K562 (cell line): Measurements from ENCODE around the gene NEDD4. TPM values are rescaled to one million over a fixed set of nuclear protein-coding genes. Genes with fewer than 3 reads are reported as not detected.

Experiments used
- ATAC-seq: fragments of 200-7000 bp; cut with Tn5 transposase; 3 replicates; pipeline ENCODE4 v1.9.1; 2020; ENCODE audit warnings: moderate library complexity
- BruUV-seq: library from RNA; stranded (reverse); fragments of 400-500 nt; replicated peaks from 2 replicates; lab custom pipeline; 2021; lab: Mats Ljungman, UMichigan
- CTCF ChIA-PET: fragments of 300-600 bp; formaldehyde crosslinking; extraction: SDS; loops from one replicate; lab custom pipeline; 2021; ENCODE audit warnings: low intra/inter-chr PET ratio; lab: Yijun Ruan, JAX
- POLR2A ChIA-PET: fragments of 300-600, 350-650 bp; sonication (Branson Sonifier 250); formaldehyde crosslinking; extraction: SDS; loops from one replicate; lab custom pipeline; 2021; ENCODE audit warnings: antibody characterized with exemption, inconsistent platforms; lab: Yijun Ruan, JAX
- DNase-seq, 4 experiments: peaks; one replicate each; pipeline versions ENCODE4 v3.0.0 to v3.0.0-alpha.2; 2011 to 2018; ENCODE audit warnings: low spot score in 3 of 4, mixed read lengths in 3 of 4; ENCODE audit errors: extremely low read depth in 1 of 4
- FAIRE-seq: peaks from 2 replicates; lab custom pipeline; 2011; peaks lifted over from hg19 to GRCh38; lab: Jason Lieb, UNC
- H2AFZ ChIP-seq: 2 replicates; pipeline ENCODE4 v1.6.0; 2011; ENCODE audit warnings: low read depth, low read length, control low read depth, inconsistent platforms
- H3K27ac ChIP-seq: fragments of 200-600 bp; 3 replicates; pipeline ENCODE4 v1.8.0; 2011; ENCODE audit warnings: low read depth, mild to moderate bottlenecking, control low read depth, inconsistent platforms, low read length, moderate library complexity, mixed read lengths; ENCODE audit errors: extremely low read depth
- H3K27me3 ChIP-seq, 2 experiments: fragments of 300-600 bp in 1 of 2; 2 replicates in 1 of 2; 3 replicates in 1 of 2; pipeline versions ENCODE4 v1.6.0 to v1.8.0; 2011; ENCODE audit warnings: inconsistent platforms in 2 of 2, low read length in 2 of 2, mild to moderate bottlenecking in 1 of 2, mixed read lengths in 1 of 2, moderate library complexity in 1 of 2; ENCODE audit not compliant: control insufficient read depth in 2 of 2, insufficient read depth in 2 of 2
- H3K36me3 ChIP-seq: fragments of 300-600 bp; 3 replicates; pipeline ENCODE4 v1.8.0; 2011; ENCODE audit warnings: mild to moderate bottlenecking, low read length, inconsistent platforms; ENCODE audit not compliant: control insufficient read depth, insufficient read depth
- H3K4me1 ChIP-seq, 2 experiments: fragments of 200-600 bp in 1 of 2; replicated peaks in 1 of 2; 2 replicates in 1 of 2; 3 replicates in 1 of 2; pipeline versions ENCODE4 v1.5.1 to v1.8.0; 2011; ENCODE audit warnings: inconsistent platforms in 2 of 2, low read length in 2 of 2, mild to moderate bottlenecking in 1 of 2, mixed read lengths in 1 of 2, moderate library complexity in 1 of 2; ENCODE audit not compliant: control insufficient read depth in 2 of 2, insufficient read depth in 2 of 2
- H3K4me2 ChIP-seq: 2 replicates; pipeline ENCODE4 v1.6.1; 2011; ENCODE audit warnings: low read length, control low read depth, inconsistent platforms, mixed read lengths; ENCODE audit not compliant: insufficient read depth
- H3K4me3 ChIP-seq: fragments of 200-600 bp; sonication (generic), shearing (Covaris generic); 2 replicates; pipeline ENCODE4 v1.5.1; 2016; ENCODE audit warnings: control low read depth, inconsistent platforms
- H3K79me2 ChIP-seq: fragments of 200-600 bp; 3 replicates; pipeline ENCODE4 v1.8.0; 2011; ENCODE audit warnings: low read length, inconsistent platforms; ENCODE audit not compliant: control insufficient read depth, insufficient read depth
- H3K9ac ChIP-seq, 2 experiments: 2 replicates each; pipeline versions ENCODE4 v1.6.0 to v1.6.1; 2011; ENCODE audit warnings: low read depth in 2 of 2, low read length in 2 of 2, control low read depth in 1 of 2, inconsistent platforms in 1 of 2, mild to moderate bottlenecking in 1 of 2, mixed read lengths in 1 of 2; ENCODE audit not compliant: insufficient read depth in 1 of 2
- H3K9me1 ChIP-seq: one replicate; pipeline ENCODE4 v1.6.0; 2011; ENCODE audit warnings: inconsistent platforms, mild to moderate bottlenecking, low read length, moderate library complexity; ENCODE audit not compliant: control insufficient read depth, insufficient read depth
- H3K9me3 ChIP-seq: replicated peaks from 2 replicates; pipeline ENCODE4 v1.5.1; 2011; ENCODE audit warnings: low read depth, low read length, inconsistent platforms; ENCODE audit not compliant: control insufficient read depth, insufficient read depth
- H4K20me1 ChIP-seq: replicated peaks from 2 replicates; pipeline ENCODE4 v1.6.1; 2011; ENCODE audit warnings: low read length, inconsistent platforms, mixed read lengths; ENCODE audit not compliant: control insufficient read depth, insufficient read depth
- CBX1 ChIP-seq: sonication (generic); IDR thresholded peaks from 2 replicates; pipeline ENCODE4 v1.6.1; 2016; ENCODE audit warnings: antibody characterized with exemption, low read depth, mild to moderate bottlenecking
- ESRRA ChIP-seq: fragments of 450-650 bp; IDR thresholded peaks from 2 replicates; pipeline ENCODE4 v1.6.1; 2014; ENCODE audit warnings: low read depth, mild to moderate bottlenecking, moderate library complexity, borderline replicate concordance
- FIP1L1 ChIP-seq: fragments of 200-400 bp; formaldehyde crosslinking; IDR thresholded peaks from 2 replicates; pipeline ENCODE4 v1.6.1; 2018; ENCODE audit warnings: mild to moderate bottlenecking, low read depth, low read length; ENCODE audit not compliant: poor library complexity, severe bottlenecking
- FOXP1 ChIP-seq: sonication (generic); formaldehyde crosslinking; IDR thresholded peaks from 2 replicates; pipeline ENCODE4 v1.8.0; 2022; ENCODE audit warnings: mild to moderate bottlenecking, missing genetic modification reagents
- HBP1 ChIP-seq: fragments of 450-650 bp; formaldehyde crosslinking; IDR thresholded peaks from 2 replicates; pipeline ENCODE4 v1.4.0; 2022; ENCODE audit warnings: missing genetic modification characterization
- HINFP ChIP-seq: fragments of 450-650 bp; conservative IDR thresholded peaks from 2 replicates; pipeline ENCODE4 v1.6.1; 2016; ENCODE audit warnings: missing genetic modification characterization, low read depth, mild to moderate bottlenecking, control low read depth, missing compliant biosample characterization
- MAFG ChIP-seq: fragments of 450-650 bp; conservative IDR thresholded peaks from 2 replicates; pipeline ENCODE4 v1.6.1; 2016; ENCODE audit warnings: missing genetic modification characterization, missing compliant biosample characterization
- PHF8 ChIP-seq: fragments of 200-600 bp; sonication (generic); IDR thresholded peaks from 2 replicates; pipeline ENCODE4 v1.6.1; 2012; ENCODE audit warnings: mixed run types, mild to moderate bottlenecking, inconsistent platforms, low read length, moderate library complexity, borderline replicate concordance
- PRMT5 ChIP-seq: sonication (generic); formaldehyde crosslinking; IDR thresholded peaks from 2 replicates; pipeline ENCODE4 v1.5.0; 2020; ENCODE audit warnings: missing genetic modification reagents
- PRPF4 ChIP-seq: fragments of 200-400 bp; formaldehyde crosslinking; IDR thresholded peaks from one replicate; pipeline ENCODE4 v1.6.1; 2017; ENCODE audit warnings: low read length, low read depth, mild to moderate bottlenecking; ENCODE audit not compliant: insufficient read depth, poor library complexity, severe bottlenecking
- SP2 ChIP-seq: IDR thresholded peaks from 2 replicates; pipeline ENCODE4 v1.6.1; 2011; ENCODE audit warnings: mild to moderate bottlenecking, low read depth, low read length, moderate library complexity; ENCODE audit not compliant: poor library complexity, severe bottlenecking; ENCODE audit errors: extremely low read depth
- ZNF561 ChIP-seq: fragments of 450-650 bp; formaldehyde crosslinking; conservative IDR thresholded peaks from 2 replicates; pipeline ENCODE4 v1.4.0; 2020; ENCODE audit warnings: mild to moderate bottlenecking, moderate library complexity
- WGBS: fragments of 100-300 bp; shearing (Covaris generic); methylation state at CpG from one replicate; pipeline ENCODE4 v1.1.6; 2016; ENCODE audit warnings: low coverage, mixed read lengths; ENCODE audit not compliant: insufficient coverage; ENCODE audit errors: missing lambda C conversion rate; 5-methylcytosine and 5-hydroxymethylcytosine counted together
- in situ Hi-C: fragments of 300-500 bp; cut with MboI; formaldehyde crosslinking; loops from 4 replicates; pipeline ENCODE4 v1.15.0; 2018; ENCODE audit warnings: inconsistent platforms, mixed read lengths
- intact Hi-C: fragments of 100-400 bp; cut with micrococcal nuclease; formaldehyde crosslinking; loops from 2 replicates; pipeline ENCODE4 v1.14.2; 2022
- polyA plus RNA-seq, 8 experiments: library from polyadenylated mRNA; depleted of rRNA in 4 of 8; stranded (reverse) in 5 of 8; unstranded in 3 of 8; fragments of >200 nt; fragmentation: Nextera tagmentation in 2 of 8; fragmentation: Illumina TruSeq in 1 of 8; extraction: Ambion mirVana in 2 of 8; extraction: Trizol in 1 of 8; gene quantifications; 2 replicates each; pipeline versions ENCODE4 v1.2.1 to v1.2.3, GENCODE V29; 2011 to 2014; ENCODE audit warnings: inconsistent platforms in 1 of 8, missing spikeins in 1 of 8
- total RNA-seq, 7 experiments: library from RNA; depleted of rRNA in 6 of 7; stranded (reverse); fragments of >200 nt in 6 of 7; fragmentation: Illumina TruSeq in 2 of 7; extraction: Trizol in 2 of 7; gene quantifications; 2 replicates each; pipeline versions ENCODE4 v1.2.1 to v1.2.3, GENCODE V29; 2011 to 2021; ENCODE audit warnings: low replicate concordance in 1 of 7
- TF ChIP-seq, protein P1 (sequence below): fragments of 250-450 bp; sonication (Bioruptor Pico); IDR thresholded peaks from 2 replicates; pipeline ENCODE4 v1.5.0; 2020; ENCODE audit warnings: mild to moderate bottlenecking, borderline replicate concordance
- TF ChIP-seq, protein P2 (sequence below): fragments of 250-450 bp; sonication (Bioruptor Pico); IDR thresholded peaks from 2 replicates; pipeline ENCODE4 v1.8.0; 2022; ENCODE audit warnings: moderate library complexity, mild to moderate bottlenecking, inconsistent platforms

NEDD4 gene
- total and polyA plus RNA-seq, 9 of the 15 experiments (the other 6 are each of a cell fraction or from before 2014, with no cell fraction given): 7.2 to 23.7 (median 17.3) TPM

DNA sequence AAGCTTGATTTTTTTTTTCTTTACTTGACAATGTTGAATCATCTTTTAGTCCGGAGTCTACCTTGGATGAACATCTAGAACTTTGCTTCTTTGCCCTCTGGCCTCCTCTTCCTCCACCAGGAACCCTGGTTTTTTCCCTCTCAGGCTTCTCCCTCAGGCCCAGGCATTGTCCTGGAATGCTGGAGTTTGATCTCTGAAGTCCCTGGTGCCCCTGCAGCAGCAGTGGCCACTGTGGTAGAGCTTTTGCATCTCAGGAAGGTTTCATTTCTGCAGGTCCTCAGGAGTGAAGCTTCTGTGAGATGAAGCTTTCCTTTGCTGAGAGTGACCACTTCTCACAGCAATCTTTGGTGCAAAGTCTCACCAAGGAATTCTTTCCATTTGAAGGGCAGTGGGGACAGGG, 39.0 kb upstream of the NEDD4 start:
- BruUV-seq: no TSS peak
- no peaks in the 10 kb centered on the region for H3K36me3 ChIP-seq
- no peak overlapping the region for H3K4me2 ChIP-seq
- ChIA-PET CTCF (no interaction called here), POLR2A (interaction anchor here (0.7 kb wide), 1 partner anchor 43 kb away, joined by 3 read pairs; no protein-coding TSS in a partner anchor)
- WGBS: 38% methylated on average over 1 of the region's 1 CpG
- no peak for DNase-seq
- no peak overlapping the region for H2AFZ ChIP-seq
- no peak for FAIRE-seq
- H3K4me3 ChIP-seq: no peak overlapping the region
- H3K79me2 ChIP-seq: no peaks in the 10 kb centered on the region
- H3K27me3 ChIP-seq: no peaks in the 10 kb centered on the region
- no peak overlapping the region for H3K27ac ChIP-seq
- intact Hi-C loops (no loop called here), in situ Hi-C loops (no loop called here)
- no peaks in the 10 kb centered on the region for H3K4me1 ChIP-seq
- no peaks in the 10 kb centered on the region for H3K9me1 ChIP-seq
- H3K9ac ChIP-seq: no peak overlapping the region
- no peak for ATAC-seq
- no peaks in the 10 kb centered on the region for H4K20me1 ChIP-seq
- H3K9me3 ChIP-seq: no peaks in the 10 kb centered on the region
- TF ChIP-seq HBP1 (CRISPR knock-in tag): no peak
- no peak for TF ChIP-seq FOXP1 (CRISPR knock-in tag)
- no peak for TF ChIP-seq FIP1L1
- TF ChIP-seq, protein P1, sequence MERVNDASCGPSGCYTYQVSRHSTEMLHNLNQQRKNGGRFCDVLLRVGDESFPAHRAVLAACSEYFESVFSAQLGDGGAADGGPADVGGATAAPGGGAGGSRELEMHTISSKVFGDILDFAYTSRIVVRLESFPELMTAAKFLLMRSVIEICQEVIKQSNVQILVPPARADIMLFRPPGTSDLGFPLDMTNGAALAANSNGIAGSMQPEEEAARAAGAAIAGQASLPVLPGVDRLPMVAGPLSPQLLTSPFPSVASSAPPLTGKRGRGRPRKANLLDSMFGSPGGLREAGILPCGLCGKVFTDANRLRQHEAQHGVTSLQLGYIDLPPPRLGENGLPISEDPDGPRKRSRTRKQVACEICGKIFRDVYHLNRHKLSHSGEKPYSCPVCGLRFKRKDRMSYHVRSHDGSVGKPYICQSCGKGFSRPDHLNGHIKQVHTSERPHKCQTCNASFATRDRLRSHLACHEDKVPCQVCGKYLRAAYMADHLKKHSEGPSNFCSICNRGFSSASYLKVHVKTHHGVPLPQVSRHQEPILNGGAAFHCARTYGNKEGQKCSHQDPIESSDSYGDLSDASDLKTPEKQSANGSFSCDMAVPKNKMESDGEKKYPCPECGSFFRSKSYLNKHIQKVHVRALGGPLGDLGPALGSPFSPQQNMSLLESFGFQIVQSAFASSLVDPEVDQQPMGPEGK: no peak
- no peak for TF ChIP-seq CBX1
- no peak for TF ChIP-seq ZNF561 (CRISPR knock-in tag)
- no peak for TF ChIP-seq MAFG (tag)
- no peak for TF ChIP-seq PRPF4
- TF ChIP-seq PHF8: no peak
- TF ChIP-seq, protein P2, sequence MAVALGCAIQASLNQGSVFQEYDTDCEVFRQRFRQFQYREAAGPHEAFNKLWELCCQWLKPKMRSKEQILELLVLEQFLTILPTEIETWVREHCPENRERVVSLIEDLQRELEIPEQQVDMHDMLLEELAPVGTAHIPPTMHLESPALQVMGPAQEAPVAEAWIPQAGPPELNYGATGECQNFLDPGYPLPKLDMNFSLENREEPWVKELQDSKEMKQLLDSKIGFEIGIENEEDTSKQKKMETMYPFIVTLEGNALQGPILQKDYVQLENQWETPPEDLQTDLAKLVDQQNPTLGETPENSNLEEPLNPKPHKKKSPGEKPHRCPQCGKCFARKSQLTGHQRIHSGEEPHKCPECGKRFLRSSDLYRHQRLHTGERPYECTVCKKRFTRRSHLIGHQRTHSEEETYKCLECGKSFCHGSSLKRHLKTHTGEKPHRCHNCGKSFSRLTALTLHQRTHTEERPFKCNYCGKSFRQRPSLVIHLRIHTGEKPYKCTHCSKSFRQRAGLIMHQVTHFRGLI (CRISPR knock-in tag): no peak
- no peak for TF ChIP-seq PRMT5 (CRISPR knock-in tag)
- no peak for TF ChIP-seq ESRRA
- TF ChIP-seq SP2: no peak
- TF ChIP-seq HINFP (tag): no peak
